ENCODE data around the gene ABAT. TPM values are rescaled to one million over a fixed set of nuclear protein-coding genes. Genes with fewer than 3 reads are reported as not detected.

The ABAT gene
- total RNA-seq, 1 donor from 2014 or later: 2.6 TPM

- no peak for ATAC-seq
- intact Hi-C loops (cut with micrococcal nuclease): no loop called here
These were observed 157.0 kb downstream of the ABAT start for GRCh38 chr16:8831450-8831849.

GRCh38 chr16:8831871-8832716, 157.7 kb downstream of the ABAT start:
- no peak for ATAC-seq
- intact Hi-C loops (cut with micrococcal nuclease): no loop called here
- no peak for DNase-seq

More at GRCh38 chr16:8831450-8831849, 157.0 kb downstream of the ABAT start:
- DNase-seq: no peak

GRCh38 chr16:8832717-8833105, 158.3 kb downstream of the ABAT start:
- intact Hi-C loops (cut with micrococcal nuclease): no loop called here
- no peak for DNase-seq
- no peak for ATAC-seq

Other genes starting within 250 kb of the ABAT start
- not detected for gene TMEM114, start 84.1 kb upstream of the ABAT start, total RNA-seq
- gene METTL22, start 52.9 kb upstream of the ABAT start, total RNA-seq: 28.6 TPM
- 13.0 TPM for gene TMEM186, start 123.0 kb downstream of the ABAT start, total RNA-seq
- 15.3 TPM for gene PMM2, start 123.2 kb downstream of the ABAT start, total RNA-seq
- 23.8 TPM for gene CARHSP1, start 194.4 kb downstream of the ABAT start, total RNA-seq
- gene LITAFD, start 207.7 kb downstream of the ABAT start, total RNA-seq: not detected

All from left ventricle myocardium superior (tissue), 1 donor.